KOPT-K1 (cell line): ENCODE measurements around the gene AGAP2.

Source experiments
- H3K27ac ChIP-seq: fragments of 200-600 bp; sonication (generic); 2 replicates; pipeline ENCODE4 v1.5.1; 2016; ENCODE audit warnings: antibody characterized with exemption, mild to moderate bottlenecking, low read depth, low read length; ENCODE audit not compliant: poor library complexity, severe bottlenecking
- H3K36me3 ChIP-seq: fragments of 200-600 bp; sonication (generic); 2 replicates; pipeline ENCODE4 v1.5.1; 2017; ENCODE audit warnings: antibody characterized with exemption, mild to moderate bottlenecking, low read length, moderate library complexity; ENCODE audit not compliant: insufficient read depth
- H3K9me3 ChIP-seq: fragments of 200-600 bp; sonication (generic); 2 replicates; pipeline ENCODE4 v1.5.1; 2017; ENCODE audit warnings: antibody characterized with exemption, low read length, mild to moderate bottlenecking; ENCODE audit not compliant: insufficient read depth, poor library complexity, severe bottlenecking

The AGAP2 gene

DNA sequence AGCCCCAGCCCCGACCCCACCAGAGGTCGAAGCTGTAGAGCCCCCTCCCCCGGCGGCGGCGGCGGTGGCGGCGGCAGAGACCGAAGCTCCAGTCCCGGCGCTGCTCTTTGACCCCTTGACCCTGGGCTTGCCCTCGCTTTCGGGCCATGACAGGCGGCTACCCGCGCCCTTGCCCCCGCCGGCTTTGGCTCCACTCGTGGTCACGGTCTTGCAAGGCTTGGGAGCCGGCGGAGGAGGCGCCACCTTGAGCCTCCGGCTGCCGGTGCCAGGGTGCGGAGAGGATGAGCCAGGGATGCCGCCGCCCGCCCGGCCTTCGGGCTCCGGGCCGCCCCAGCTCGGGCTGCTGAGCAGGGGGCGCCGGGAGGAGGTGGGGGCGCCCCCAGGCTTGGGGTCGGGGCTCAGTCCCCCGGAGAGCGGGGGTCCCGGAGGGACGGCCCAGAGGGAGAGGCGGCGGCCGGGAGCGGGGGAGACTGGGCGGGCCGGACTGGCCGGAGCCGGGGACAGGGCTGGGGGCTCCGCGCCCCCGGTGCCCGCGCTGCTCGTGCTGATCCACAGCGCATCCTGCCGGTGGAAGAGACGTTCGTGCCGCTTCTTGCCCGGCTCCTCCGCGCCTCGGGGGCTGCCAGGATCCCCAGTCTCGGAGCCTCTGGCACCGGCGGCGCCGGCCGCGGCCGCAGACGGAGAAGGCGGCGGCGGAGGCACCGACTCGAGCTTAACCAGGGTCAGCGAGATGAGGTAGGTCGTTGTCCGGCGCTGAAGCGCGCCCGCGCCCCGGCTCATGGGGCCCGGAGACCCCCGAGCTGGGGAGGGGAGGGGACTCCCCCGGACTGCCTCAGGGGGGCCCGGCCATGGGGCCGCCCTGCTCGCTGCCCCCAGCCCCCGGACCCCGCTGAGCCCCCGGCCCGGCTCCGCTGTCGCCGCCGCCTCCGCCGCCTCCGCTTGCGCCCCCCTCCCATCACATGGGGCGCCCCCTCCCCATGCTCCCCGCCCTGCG lies 778 bp downstream of the AGAP2 start:
- H3K9me3 ChIP-seq, result no peaks in the 10 kb centered on the region
- H3K36me3 ChIP-seq, result peaks cover 60% of the 10 kb centered on the region
- no peak overlapping the region for H3K27ac ChIP-seq

DNA sequence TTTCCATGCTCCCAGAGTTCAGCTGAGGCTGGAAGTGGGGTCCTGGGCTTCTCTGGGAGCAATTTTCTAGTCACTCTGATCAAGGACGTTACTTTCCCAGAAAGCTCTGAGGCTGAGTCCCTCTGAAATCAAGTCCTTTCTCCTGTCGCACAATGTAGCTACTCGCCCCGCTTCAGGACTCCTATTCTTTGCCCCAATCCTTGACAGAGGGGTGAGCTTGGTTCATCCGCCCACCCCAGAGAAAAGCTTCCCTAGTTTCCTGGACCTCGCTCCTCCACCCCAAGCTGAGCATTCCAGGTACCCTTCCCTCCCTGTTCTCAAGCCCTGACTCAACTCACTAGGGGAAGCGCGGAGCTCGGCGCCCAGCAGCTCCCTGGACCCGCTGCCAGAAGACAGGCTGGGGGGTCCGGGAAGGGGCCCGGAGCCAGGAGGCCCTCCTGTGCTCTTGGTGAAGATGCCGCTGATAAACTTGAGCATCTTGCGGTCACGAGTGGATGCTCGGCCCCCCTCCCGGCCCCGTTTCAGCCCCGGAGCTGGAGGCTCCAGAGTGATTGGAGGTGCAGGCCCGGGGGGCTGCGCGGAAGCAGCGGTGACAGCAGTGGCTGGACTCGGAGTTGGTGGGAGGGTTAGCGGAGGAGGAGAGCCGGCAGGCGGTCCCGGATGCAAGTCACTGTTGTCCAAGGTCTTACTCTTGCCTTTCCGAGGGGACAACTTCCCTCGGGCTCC lies 1.6 kb downstream of the AGAP2 start:
- H3K9me3 ChIP-seq, result no peaks in the 10 kb centered on the region
- H3K27ac ChIP-seq, result no peak overlapping the region
- H3K36me3 ChIP-seq, result peaks cover 69% of the 10 kb centered on the region

DNA sequence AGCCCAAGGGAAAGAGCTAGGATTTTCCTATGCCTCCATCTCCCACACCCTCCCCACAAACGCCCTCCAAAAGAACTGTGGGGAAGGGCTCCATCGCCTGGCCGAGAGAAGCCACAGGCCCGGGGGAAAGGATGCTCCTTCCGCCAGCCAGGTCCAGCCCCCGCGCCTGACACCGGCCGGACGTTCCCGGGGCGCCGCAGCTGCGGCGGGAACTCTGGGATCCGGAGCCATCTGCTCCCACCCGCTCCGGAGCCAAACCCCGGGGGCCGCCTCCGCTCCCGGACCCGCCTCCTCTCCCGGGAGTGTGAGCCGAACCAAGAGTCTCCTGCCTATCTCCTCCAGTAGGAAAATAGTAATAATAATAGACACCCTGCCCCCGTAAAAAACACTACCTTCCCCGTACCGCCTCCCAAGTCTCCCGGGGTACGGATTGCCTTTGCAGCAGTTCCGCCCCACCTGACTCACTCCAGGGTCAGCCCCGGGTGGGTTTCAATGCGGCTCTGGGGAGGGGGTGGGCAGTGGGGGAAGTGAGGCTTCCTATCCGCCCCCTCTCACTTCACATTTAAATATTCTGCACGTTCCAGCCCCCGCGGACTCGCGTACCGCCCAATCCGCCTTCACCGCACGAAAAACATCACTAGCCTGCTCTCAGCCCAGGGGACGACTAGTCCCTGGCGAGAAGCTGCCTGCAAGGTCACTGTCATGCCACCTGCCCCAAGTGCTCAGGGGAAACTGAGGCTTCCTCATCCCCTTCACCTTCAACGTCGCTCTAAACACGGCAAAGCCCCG lies 2.4 kb downstream of the AGAP2 start:
- Histone ChIP-seq H3K27ac (no peak overlapping the region), H3K36me3 (peaks cover 76% of the 10 kb centered on the region), H3K9me3 (no peaks in the 10 kb centered on the region)

DNA sequence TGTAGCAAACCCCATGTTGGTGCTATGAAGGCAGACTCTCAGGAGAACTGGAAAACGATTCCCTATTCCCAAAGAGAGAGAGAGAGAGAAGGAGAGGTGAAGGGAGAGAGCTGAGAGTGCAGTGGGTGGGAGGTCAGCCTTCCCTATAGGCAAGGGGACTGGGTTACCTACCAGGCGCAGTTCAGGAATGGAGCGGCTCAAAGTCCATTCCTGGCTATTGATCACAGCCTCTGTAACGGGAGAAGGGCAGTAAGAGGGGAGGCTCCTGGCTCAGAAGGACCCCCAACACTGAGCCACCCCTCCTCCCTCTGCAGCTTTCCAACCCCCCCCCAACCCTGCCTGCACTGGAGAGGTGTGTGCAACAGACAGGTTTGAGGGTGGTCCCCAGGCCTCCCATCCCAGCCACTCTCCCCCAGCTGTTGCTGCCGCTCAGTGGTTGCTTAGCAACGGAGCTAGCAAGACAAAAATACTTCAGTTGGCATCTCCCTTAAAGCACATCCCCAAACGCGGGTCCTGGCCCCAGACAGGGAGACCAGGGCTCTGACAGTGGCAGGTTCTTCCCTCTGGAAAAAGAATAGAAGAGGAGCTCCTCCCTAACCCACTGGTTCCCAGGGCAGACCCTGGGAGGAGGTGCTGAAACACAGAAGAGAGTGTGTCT lies 3.2 kb downstream of the AGAP2 start:
- Histone ChIP-seq H3K36me3 (peaks cover 85% of the 10 kb centered on the region), H3K27ac (no peak overlapping the region), H3K9me3 (no peaks in the 10 kb centered on the region)

DNA sequence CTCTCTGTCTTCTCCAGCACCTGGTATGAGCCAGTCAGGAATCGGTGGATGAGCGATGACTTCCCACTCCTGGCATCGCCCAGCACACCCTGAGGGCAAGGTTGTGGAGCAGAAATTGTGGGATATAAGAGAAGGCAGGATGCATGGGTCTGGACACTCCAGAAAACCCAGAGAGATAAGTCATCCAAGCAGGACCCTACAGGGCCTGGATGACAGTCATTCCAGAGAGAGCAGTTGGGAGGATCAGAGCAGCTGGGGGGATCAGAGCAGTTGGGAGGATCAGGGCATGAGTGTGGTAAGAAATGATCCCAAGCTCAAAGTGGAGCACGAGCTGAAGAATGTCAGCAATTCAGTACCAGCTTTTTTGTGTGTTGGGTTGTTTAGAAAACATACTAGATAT lies 4.0 kb downstream of the AGAP2 start:
- no peaks in the 10 kb centered on the region for H3K9me3 ChIP-seq
- peaks cover 88% of the 10 kb centered on the region for H3K36me3 ChIP-seq
- no peak overlapping the region for H3K27ac ChIP-seq

DNA sequence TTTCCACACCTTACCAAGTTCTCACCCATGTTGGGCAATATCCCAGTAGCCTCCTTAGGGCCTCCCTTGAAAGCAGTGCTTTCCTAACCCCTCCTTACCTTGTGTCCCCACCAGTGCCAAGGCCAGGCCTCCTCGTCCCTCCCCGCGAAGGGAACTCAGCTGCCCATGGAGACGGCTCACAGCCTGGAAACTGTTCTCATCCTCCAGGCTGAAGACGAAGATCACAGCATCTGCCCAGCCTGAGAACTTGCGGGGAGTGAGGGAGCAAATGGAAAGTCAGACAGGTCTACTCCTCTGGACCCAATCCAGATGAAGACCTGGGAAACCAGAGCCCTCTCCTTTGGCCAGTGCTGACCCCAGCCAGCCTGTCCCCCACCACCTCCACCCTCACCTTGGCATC lies 4.6 kb downstream of the AGAP2 start:
- H3K9me3 ChIP-seq, result no peaks in the 10 kb centered on the region
- H3K36me3 ChIP-seq, result peaks cover 87% of the 10 kb centered on the region
- H3K27ac ChIP-seq, result no peak overlapping the region

DNA sequence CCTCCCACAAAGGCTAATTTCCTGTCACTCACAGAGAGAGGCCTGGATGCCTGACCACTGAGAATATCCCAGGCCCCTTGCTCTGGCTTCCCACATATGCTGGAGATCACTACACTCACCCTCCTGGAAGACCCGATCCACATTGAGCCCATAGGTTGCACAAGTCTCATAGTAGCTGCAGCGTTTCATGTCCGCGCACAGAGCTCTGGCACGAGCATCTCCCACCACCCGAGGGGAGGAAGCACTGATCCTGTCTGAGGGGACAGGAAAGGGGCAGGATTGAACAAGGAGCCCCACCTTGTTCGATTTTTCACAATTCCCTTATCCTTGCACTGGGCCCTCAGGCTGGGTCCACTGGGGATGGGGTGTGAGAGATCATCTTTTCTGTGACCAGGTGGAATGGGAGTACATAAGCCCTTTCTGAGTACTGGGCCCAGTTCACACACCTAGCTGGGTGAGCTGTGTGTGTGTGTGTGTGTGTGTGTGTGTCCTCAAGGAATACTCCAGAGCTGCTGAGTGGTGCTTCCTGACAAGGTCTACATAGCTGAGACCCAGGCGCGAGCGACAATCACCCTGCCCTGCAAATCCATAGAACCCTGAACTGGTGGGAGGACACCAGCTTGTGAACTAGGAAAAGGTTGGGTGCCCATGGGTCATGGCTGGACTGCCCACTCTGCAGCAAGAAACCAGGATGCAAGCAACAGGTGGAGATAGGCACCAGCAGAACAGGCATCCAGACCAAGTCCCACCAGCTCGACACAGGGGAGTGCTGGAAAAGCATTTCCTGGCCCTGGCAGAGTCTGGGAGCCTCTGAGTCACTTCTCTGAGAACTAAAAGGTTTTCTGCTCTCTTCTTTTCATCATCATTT lies 5.6 kb downstream of the AGAP2 start:
- Histone ChIP-seq H3K36me3 (peaks cover 94% of the 10 kb centered on the region), H3K9me3 (no peaks in the 10 kb centered on the region), H3K27ac (no peak overlapping the region)

DNA sequence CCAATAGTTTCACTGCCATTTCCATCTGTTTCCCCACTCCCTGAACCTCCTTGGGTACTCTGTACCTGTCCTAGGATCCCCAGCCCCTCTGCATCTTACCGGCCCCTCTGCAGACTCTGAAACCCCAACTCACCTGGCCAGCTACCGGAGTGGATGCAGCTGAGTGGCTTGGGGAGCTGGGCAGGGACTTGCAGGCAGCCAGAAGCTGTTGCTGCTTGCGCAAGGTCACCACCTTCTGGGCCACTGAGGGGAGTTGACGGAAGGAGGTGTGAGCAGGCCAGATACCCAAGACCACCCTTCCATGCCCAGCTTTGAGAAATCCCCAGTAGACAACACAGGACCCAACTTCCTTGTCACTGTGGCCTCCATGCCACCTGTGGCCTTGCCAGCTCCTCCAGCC lies 6.3 kb downstream of the AGAP2 start:
- H3K27ac ChIP-seq, result no peak overlapping the region
- H3K9me3 ChIP-seq, result no peaks in the 10 kb centered on the region
- H3K36me3 ChIP-seq, result peaks cover 97% of the 10 kb centered on the region

DNA sequence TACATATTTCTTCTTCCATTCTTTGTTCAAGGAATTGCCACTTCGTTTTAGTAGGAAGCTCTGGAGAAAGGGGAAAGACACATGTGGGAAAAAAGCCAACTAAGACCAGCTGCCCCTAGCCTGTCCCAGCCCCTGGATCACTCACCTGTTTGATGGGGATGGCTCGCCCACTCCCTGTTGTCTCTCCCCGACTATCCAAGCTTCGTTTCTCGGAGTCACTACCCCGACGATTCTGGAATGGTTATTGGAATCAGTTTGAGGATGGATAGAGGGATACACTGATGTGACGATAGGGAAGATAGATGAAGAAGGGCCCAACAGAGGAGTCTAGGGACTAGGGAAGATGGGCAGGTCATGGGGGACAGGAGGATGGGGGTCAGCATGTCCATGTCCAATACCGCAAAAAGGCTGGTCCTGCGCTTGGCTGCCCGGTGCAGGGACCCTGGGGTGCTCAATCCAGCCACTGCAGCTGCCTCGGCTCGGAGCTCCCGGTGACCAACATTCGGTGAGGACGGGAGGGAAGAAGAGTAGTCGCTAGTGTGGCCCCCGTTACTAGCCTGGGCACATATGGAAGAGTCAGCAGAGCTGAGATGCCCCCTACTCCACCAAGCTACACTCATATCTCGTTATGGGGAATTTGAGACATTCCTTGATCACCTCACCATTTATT lies 7.0 kb downstream of the AGAP2 start:
- no peak overlapping the region for H3K27ac ChIP-seq
- no peaks in the 10 kb centered on the region for H3K9me3 ChIP-seq
- peaks cover 97% of the 10 kb centered on the region for H3K36me3 ChIP-seq

DNA sequence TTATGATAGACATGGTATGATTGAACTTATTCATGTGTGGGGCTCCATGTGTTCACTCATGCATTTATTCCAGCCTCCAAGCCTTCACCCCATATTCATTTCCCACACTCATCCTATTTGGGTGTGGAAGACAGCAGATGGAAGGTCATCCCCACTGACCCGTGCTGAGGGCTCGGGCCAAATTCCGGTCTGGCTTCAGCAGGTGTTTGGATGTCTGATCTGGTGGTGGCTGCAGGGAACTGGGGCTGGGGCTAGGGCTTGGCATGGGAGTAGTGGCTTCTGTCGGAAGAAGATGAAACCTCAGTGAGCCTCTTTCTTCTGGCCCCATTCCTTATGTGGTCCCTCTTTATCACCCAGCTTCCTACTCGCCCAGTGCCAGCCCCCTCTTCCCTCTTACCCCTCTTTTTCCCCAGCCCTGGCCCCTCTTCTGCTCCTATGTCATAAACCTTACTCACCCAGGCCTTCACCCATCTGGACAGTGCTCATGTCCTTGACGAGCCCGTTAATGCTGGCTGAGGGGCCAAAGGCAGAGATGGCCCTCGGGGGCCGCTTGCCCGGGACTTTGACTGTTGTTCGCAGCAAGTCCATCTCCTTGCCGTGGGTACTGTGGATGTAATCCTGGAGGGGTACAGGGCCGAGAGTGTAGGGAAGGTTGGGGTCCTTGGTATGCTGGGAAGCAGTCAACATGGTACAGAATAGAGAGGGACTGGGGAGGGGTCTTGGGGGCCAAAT lies 8.0 kb downstream of the AGAP2 start:
- Histone ChIP-seq H3K9me3 (no peaks in the 10 kb centered on the region), H3K27ac (no peak overlapping the region), H3K36me3 (peaks cover 97% of the 10 kb centered on the region)

DNA sequence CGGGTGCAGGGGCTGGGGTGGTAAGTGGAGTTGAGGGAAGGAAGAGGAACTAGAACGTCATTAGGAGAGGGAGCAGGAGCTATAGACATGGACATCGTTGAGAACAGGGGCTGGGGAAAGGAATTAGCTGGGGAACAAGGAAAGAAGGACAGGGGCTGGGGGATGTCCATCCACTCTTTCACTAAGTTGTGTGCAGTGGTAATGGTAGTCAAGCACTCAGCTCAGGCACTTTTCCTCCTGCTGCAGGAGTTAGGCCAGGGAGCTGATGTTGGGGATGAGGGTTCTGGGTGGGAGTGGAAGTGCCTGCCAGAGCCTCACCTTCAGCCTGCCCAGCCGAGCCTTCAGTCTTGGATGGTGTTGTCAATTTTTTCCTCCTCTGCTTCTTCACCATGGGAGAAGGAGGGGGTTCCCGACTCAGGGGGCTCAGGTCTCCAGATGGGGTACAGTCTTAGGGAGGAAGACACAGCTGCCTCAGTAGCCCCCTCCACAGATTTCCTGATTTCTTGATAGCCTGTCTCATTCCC lies 9.2 kb downstream of the AGAP2 start:
- H3K27ac ChIP-seq, result no peak overlapping the region
- no peaks in the 10 kb centered on the region for H3K9me3 ChIP-seq

DNA sequence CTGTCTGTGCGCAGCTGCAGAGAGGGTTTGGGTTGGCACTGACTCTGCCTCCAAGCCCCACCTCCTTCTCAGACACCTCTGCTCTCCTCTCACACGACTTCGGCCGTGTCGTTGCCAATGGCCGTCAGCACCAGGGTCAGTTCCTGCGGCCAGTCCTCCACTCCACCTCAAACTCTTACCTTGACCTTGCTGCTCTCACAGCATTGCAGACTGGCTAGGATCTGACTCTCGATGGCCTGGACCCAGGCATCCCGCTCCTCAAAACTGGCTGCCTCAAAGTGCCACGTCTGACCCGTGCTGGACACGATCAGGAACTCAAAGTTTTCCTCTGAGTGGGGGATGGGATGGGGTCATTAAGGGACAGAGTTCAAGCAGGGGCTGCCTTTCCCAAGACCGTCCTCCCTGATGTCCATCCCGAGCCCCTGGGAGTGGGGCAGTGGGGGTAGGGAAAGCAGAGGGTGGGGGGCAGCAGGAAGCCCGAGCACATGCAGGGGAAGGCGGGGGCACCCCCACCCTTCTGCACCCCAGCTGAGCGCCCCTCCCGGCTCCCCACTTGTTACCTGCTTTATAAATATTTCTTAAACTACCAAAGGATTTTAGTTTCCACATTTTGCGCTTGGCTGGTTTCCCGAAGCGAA lies 10.7 kb downstream of the AGAP2 start:
- H3K36me3 ChIP-seq, result peaks cover 90% of the 10 kb centered on the region
- H3K9me3 ChIP-seq, result no peaks in the 10 kb centered on the region
- H3K27ac ChIP-seq, result no peak overlapping the region

More for the DNA sequence above, 9.2 kb downstream of the AGAP2 start:
- peaks cover 90% of the 10 kb centered on the region for H3K36me3 ChIP-seq
